GM13976 (cell line): ENCODE measurements around the gene EP400.

Experiments
- DNase-seq: peaks from one replicate; pipeline ENCODE4 v3.0.0; 2012; ENCODE audit warnings: low spot score
- in situ Hi-C: fragments of 300-500 bp; cut with MboI; formaldehyde crosslinking; loops from one replicate; pipeline ENCODE4 v1.12.0; 2022; ENCODE audit warnings: low sequenced_read_pairs, mixed read lengths, inconsistent platforms; ENCODE audit not compliant: unreplicated experiment
- TF ChIP-seq, protein P1 (sequence below): IDR thresholded peaks from 2 replicates; pipeline ENCODE4 v1.5.1; 2012; ENCODE audit warnings: borderline replicate concordance, mild to moderate bottlenecking; ENCODE audit not compliant: insufficient read depth; ENCODE audit errors: extremely low read depth, missing control alignments, control extremely low read depth

EP400 gene

DNA sequence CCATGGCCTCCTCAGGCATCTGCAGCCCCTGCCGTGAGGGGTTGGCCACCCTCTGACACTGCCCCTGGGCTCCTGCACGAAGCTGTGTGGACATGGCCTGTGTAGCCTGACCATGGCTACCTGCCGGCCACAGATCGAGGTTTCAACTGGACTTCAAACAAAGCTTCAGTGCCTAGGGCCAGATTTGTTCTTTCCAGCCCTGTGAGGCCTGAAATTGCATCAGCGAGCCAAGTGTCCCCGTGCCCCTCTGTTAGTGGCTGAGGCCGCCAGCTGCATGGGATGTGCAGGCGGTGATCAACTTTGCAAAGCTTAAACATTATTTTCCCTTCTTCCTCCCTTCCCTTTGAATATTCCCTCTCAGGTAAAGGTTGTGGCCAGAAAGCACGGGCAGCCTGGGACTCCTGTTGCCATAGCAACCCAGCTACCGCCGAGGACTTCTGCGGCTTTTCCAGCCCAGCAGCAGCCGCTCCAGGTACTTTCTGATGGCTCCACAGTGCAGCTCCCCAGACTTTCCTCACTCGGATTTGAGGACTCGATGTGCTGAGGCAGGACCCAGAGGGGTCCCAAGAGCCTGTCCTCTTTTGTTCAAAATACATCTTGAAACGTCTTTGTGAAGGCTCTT, 158.6 kb downstream of the EP400 start:
- in situ Hi-C loops = no loop called here
- TF ChIP-seq, protein P1, sequence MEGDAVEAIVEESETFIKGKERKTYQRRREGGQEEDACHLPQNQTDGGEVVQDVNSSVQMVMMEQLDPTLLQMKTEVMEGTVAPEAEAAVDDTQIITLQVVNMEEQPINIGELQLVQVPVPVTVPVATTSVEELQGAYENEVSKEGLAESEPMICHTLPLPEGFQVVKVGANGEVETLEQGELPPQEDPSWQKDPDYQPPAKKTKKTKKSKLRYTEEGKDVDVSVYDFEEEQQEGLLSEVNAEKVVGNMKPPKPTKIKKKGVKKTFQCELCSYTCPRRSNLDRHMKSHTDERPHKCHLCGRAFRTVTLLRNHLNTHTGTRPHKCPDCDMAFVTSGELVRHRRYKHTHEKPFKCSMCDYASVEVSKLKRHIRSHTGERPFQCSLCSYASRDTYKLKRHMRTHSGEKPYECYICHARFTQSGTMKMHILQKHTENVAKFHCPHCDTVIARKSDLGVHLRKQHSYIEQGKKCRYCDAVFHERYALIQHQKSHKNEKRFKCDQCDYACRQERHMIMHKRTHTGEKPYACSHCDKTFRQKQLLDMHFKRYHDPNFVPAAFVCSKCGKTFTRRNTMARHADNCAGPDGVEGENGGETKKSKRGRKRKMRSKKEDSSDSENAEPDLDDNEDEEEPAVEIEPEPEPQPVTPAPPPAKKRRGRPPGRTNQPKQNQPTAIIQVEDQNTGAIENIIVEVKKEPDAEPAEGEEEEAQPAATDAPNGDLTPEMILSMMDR = no peak
- no peak for DNase-seq

DNA sequence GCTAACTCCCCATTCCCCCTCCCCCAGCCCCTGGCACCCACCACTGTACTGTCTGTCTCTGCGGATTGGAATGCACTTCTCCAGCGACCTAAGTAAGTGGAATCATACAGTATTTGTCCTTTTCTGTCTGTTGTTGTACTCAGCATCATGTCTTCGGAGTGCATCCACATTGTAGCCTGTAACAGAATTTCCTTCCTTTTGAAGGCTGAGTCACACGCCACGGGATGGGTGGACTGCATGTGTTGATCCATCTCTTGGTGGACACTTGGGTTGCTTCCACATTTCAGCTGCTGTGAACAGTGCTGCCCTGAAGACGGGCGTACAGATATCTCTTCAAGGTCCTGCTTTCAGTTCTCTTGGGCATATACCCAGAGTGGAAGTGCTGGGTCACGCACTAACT, 160.0 kb downstream of the EP400 start:
- no peak for DNase-seq
- in situ Hi-C loops = no loop called here

GRCh38 chr12:132110677-132111076, 160.9 kb downstream of the EP400 start:
- TF ChIP-seq, protein P1 = no peak
- in situ Hi-C loops = no loop called here

More for the DNA sequence above, 160.0 kb downstream of the EP400 start:
- TF ChIP-seq, protein P1 = no peak

DNA sequence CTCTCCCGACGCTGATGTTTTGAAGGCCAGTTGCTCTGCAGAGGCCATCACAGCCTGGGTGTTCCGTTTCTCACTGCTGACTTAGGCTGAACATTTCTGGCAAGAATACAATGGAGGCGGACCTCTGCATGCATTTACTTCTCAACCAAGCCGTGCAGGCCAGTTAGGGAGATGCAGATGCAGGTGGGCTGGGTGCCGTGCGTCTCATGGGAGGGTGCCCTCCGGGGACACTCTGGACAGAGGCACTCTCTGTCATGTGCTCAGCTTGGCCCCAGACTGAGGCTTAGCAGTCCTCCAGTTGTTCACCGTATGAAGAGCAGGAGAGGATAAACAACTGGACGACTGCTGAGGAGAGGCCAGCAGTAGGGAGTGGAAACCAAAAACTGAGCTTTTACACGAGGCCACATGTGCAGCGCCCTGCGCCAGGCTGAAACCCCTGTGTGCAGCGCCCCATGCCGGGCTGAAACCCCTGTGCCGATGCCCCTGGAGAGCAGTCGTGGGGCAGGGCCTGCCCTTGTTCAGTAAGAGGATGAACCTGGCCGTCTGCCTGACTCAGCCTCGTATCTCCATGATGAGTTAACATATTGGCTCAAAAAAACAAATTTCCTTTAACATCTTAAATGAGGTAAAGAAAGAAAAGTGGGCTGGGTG, 162.0 kb downstream of the EP400 start:
- in situ Hi-C loops = no loop called here
- TF ChIP-seq, protein P1 = no peak
- DNase-seq = no peak

More at GRCh38 chr12:132110677-132111076, 160.9 kb downstream of the EP400 start:
- no peak for DNase-seq

GRCh38 chr12:132114667-132115066, 164.9 kb downstream of the EP400 start:
- no peak for DNase-seq
- in situ Hi-C loops = no loop called here
- TF ChIP-seq, protein P1 = no peak

DNA sequence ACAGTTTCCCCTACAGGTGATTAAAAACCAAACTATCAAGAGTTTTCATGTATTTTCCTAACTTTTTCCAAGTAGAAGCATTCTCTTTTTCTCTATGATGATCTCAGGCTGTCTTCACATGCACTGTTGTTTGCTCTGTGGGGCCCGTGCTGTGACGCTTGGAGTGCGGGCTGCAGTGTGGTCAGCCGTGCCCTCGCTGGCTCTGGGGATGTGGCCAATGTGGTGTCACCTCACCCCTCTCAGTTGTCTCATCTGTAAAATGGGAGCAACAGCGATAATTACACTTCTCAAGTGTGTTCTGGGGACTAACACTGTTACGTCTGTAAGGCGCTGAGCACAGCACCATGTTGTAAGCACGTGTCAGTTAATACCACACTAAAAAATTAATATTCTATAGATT, 165.8 kb downstream of the EP400 start:
- DNase-seq = no peak
- TF ChIP-seq, protein P1 = no peak
- in situ Hi-C loops = no loop called here
